IPS-NIHi7 (cell line): ENCODE measurements around the gene ZFP36.
A peak's percentile ranks its signal among the peaks of the same experiment; 100 is the strongest.

Experiments
- DNase-seq: peaks from one replicate; pipeline ENCODE4 v3.0.0; 2012; ENCODE audit warnings: mixed read lengths; ENCODE audit errors: extremely low spot score

Gene ZFP36

GRCh38 chr19:39384839-39385568 is 21.6 kb upstream of the ZFP36 start:
- no peak for DNase-seq

GRCh38 chr19:39385629-39386411 is 20.8 kb upstream of the ZFP36 start:
- no peak for DNase-seq

GRCh38 chr19:39386557-39386956 is 20.1 kb upstream of the ZFP36 start:
- no peak for DNase-seq

GRCh38 chr19:39388657-39389056 is 18.0 kb upstream of the ZFP36 start:
- DNase-seq: no peak

GRCh38 chr19:39389631-39390414 is 16.8 kb upstream of the ZFP36 start:
- no peak for DNase-seq

- DNase-seq: no peak
Measured at GRCh38 chr19:39390451-39390750, 16.2 kb upstream of the ZFP36 start.

- peak; percentile 98 for DNase-seq
Measured at GRCh38 chr19:39390751-39391437, 15.8 kb upstream of the ZFP36 start, which contains the start of the genes MED29 and PAF1. MED29 (plus strand) TSS chr19:39391378; CDS start chr19:39391423, 45 bp downstream. PAF1 (minus strand) TSS chr19:39391106; CDS start chr19:39390864, 242 bp downstream.

GRCh38 chr19:39397360-39398296 is 9.0 kb upstream of the ZFP36 start:
- DNase-seq: peak; percentile 85

- DNase-seq: no peak
Measured at GRCh38 chr19:39398297-39398864, 8.3 kb upstream of the ZFP36 start.

- no peak for DNase-seq
Measured at GRCh38 chr19:39399668-39400050, 7.0 kb upstream of the ZFP36 start.

DNA sequence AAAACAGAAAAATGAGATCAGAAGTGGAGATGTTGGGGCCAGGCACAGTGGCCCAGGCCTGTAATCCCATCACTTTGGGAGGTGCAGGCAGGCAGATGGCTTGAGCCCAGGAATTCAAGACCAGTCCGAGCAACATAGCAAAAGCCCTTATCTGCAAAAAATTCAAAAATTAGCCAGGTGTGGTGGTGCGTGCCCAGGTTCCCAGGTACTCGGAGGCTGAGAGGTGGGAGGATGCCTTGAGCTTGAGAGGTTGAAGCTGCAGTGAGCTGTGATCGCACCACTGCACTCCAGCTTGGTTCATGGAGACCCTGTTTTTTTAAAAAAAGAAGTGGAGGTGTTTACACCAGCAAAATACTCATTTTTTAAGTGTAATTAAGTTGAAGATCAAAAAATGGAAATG is 6.6 kb upstream of the ZFP36 start:
- no peak for DNase-seq

DNA sequence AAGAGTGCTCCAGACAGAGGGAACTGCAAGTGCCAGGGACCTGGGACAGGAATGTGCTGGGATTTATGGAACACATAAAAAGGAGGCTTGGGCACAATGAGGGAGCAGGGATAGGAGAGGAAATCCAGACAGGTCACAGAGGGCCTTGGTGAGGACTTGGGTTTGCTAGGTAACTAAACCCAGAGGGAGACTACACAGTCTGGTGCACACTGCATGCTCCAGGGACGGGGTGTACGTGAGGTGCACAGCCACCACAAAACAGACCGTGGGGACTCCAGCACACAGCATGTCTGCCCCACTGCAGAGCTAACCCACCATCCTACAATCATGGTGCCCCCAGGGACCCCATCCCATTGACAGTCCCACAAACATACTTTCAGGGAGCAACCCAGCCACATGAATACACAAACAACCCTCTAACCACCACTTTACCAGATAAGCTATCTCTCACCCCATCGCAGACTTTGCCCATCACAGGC is 5.5 kb upstream of the ZFP36 start:
- no peak for DNase-seq

DNA sequence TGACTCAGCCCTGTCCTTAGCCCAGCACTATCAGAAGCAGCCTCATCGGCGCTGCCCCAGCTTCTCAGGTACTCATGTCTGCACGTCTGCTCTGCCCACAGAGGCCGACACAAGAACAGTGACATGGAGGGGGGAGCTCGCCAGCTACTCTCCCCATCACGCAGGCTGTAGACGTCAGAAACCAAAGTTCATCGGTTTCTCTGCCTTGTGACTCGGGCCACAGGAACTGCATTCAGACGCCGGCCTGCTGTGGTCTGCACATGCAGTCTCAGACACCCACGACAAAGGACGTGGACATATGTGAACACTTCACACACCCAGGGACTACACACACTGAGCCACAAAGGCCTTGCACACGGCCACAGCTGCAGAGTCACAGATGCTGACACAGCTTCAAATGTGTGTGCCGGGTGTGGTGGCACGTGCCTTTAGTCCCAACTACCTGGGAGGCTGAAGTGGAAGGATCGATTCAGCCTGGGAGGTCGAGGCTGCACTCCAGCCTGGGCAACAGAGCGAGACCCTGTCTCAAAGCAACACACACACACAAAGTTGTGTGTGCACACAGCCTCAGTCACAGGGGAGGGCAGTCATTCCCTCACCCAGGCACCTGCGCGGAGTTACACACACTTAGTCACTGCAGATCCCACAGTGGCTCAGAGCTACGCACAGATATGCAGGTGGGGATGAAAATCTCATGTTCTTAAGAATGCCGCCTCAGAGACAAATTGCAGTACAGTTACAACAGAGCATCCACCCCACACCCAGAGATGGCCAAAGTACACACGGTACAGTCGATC is 4.9 kb upstream of the ZFP36 start:
- no peak for DNase-seq

GRCh38 chr19:39402346-39403300 is 4.0 kb upstream of the ZFP36 start:
- DNase-seq: peak; percentile 75

DNA sequence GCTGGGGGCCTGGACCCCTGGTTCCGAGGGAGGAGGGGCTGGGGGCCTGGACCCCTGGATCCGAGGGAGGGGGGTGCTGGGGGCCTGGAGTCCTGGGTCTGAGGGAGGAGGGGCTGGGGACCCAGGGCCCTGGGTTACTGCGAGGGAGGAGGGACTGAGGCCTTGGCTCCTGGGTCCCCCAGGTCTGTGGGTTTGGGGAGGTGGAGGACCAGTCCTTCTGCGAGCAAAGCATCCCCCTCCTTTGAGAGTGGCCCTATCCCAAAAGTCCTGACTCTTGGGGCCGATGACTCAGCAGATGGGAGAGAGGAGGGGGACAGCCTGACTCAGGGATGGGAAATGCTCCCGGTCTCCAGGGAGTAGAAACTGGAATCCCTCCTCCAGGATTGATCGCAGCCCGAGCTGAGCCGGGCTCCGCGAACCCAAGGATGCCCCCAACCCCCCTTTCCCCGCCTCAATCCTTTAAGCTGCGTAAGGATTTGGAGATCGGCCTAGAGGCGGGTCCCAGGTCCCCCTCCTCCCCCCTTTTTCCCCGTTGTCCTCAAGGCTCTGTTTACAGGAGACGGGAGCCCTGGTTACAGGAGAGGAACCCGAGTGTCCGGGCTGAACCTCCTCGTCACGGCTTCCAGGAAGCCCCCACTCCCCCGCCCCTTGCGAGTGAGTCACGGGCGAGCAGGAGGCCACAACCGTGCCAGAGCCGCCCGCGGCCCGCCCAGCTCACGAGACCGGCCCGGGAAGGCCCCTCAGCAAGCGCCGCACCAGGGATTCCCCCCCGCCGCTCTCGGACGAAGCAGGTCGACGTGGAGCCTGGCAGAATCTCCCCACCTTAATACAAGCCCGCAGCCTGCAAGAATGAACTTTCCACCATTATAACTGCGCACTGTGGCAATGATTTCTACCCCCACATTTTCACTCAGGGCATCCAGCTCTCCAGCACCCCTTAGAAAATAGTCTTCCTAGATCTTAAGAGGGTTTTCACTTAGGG is 3.0 kb upstream of the ZFP36 start:
- peak; percentile 63 for DNase-seq

DNA sequence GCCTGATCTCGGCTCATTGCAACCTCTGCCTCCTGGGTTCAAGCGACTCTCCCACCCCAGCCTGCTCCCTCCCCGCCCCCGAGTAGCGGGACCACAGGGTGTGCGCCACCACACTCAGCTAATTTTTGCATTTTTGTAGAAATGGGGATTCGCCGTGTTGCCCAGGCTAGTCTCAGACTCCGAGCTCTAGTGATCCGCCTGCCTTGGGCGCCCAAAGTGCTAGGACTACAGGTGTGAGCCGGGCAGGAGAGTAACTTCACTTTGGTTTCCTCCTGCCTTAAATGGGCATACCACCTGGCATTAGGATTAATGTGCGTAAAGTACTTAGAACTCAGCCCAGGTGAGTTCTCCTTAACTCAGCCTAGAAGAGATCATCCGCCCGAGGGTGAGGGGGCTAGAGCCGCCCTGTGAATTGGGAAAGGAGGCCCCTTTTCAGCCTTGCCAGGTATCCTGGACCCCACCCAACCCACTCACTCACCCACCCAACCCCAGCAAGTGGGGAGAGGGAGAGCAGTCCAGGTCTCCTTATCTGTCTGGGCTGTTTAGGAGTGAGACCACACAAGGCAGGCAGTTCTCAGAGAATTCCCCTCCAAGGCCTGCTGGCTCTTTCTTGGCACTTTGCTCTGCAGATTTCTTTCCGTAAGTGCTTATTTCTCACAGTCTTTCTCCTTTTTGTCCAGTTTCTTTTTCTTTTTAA is 1.2 kb upstream of the ZFP36 start:
- DNase-seq: no peak
